HG03469 (cell line): ENCODE measurements around the gene GOPC.

Source experiments
- ATAC-seq: cut with Tn5 transposase; IDR thresholded peaks from one replicate; pipeline ENCODE4 v1.9.1; 2021; ENCODE audit warnings: mild to moderate bottlenecking, moderate library complexity, moderate number of reproducible peaks; ENCODE audit not compliant: unreplicated experiment

Gene GOPC

DNA sequence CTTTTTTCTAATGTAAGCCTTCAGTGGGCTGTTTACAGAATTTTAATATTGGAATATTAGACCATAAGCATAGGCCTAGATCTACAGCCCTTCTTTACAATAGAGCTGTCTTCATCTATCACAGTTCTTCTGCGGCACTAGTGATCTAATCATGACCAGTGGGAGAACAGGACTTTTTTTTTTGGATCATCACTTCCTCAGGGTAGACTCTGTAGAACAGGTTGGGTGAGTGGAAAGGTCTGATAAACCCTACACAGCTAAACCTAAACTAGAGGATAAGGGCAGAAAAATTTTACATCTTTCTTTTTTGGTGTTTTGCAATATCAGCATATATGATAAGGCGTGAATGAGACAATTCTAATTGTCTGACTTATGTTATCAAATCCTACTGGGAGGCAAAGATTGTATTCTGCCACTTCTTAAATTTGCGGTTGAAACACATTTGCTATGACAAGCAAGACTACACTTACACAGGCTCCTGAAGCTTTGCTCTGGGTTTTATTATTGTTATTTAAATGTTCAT, 52.2 kb downstream of the GOPC start:
- no peak for ATAC-seq

- no peak for ATAC-seq
Measured at GRCh38 chr6:117549611-117550010, 52.7 kb downstream of the GOPC start.

GRCh38 chr6:117548797-117549301, 53.5 kb downstream of the GOPC start:
- ATAC-seq: no peak

- ATAC-seq: peak; percentile 30
Measured at GRCh38 chr6:117547688-117548621, 54.4 kb downstream of the GOPC start.

DNA sequence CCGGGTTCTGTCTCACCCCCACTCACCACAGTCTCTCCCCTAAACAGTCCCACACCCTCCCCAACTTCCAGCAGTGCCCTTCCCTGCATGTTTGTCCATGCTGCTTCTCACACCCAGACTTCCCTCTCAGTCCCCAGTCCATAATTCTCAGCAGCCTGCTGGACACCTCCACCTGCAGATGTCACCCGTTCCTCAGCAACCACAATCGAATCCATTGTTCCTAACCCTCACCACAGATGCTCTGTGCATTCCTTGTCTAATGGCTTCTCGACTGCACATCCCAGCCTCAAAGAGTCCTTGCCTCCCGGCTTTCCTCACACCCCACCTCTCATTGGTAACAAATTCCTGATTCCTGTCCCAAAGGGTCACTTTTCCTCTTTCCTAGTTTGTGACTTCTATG, 55.6 kb downstream of the GOPC start:
- no peak for ATAC-seq

DNA sequence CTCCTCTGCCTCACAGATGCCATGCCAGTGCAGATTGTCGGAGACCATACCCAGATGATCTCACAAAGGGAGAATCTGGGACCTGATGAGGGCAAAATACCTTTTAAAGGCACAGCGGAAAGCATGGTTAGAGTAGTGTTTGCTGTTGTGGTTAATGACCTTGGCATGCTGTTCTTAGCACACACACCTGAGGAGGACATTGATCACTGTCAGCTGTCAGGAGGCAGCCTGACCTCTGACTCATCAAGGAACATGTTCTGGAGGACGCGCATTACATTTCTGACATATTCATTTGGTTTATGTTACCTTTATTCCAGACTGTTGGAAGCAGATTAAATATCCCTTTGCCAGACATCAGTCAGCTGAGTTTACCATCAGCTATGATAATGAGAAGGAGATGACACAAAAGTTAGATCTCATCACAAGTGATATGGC, 57.1 kb downstream of the GOPC start:
- no peak for ATAC-seq

DNA sequence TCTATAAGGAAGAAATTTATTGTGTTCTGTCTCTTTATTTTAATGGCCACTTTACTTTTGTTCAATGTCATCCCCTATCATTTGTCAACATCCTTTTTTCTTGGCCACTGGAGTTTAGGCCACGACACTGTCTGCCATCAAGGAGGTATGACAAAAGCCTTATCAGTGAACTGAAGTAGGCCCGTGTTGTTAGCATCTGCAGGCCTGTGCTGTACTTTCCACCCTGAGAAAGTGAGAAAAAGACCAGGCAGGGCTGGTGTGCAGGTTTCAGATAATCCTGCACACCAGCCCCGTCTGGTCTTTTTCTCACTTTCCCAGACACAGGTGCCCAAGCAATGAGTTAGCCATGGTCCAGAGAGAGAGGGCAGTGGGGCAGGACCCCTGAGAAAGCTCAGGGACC, 57.6 kb downstream of the GOPC start:
- no peak for ATAC-seq

DNA sequence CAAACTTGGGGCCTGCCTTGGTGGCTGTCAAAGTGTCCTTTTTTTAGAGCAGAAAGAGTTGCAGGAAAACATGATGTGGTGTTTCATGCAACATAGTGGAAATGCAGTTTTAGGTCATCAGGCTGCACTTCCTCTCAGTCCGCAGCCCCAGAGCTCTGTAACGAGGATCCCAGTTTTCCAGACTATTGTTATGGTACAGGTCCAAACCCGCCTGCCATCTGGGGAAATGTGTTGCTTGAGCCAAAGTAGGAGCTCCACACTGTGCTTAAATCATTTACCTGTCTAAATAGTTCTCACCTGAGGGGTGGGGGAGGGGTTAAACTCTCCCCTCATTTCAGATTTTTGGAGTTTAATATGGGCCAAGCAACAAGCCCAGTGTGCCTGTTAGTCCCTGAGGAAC, 59.8 kb downstream of the GOPC start:
- no peak for ATAC-seq

GRCh38 chr6:117540670-117541069, 61.6 kb downstream of the GOPC start:
- ATAC-seq: no peak

DNA sequence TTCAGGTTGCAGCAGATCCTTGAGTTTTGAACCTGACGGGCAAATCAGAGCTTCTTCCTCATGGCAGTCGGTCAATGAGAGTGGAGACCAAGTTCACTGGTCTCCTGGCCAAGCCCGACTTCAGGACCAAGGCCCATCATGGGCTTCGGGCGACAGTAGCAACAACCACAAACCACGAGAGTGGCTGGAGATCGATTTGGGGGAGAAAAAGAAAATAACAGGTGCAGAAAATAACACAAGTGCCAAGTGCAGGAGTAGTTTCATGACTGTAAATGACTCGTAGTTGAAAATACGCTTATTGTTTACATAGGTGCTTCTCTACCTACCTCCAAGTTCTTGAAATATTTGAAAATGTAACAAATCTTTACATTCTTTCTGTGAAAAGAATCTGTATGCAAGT, 63.7 kb downstream of the GOPC start:
- ATAC-seq: no peak

DNA sequence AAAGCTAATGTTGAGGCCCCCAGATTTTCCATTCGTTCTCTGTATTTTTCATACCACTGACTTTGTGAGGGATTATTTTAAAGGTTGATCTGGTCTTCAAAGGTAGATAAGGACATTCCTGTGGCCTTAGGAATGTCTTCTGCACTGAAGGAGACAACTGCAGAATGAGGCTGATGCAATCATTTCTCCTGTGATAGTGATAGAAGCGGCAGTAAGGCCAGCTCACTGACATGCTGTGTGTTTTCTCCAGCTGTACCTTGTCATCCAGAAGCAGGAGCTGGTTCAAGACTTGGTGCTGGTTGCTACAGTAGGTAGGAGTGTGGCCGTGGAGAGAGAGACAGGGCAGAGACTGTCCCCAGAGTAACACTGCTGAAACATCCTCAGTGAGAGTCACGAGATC, 66.0 kb downstream of the GOPC start:
- no peak for ATAC-seq

DNA sequence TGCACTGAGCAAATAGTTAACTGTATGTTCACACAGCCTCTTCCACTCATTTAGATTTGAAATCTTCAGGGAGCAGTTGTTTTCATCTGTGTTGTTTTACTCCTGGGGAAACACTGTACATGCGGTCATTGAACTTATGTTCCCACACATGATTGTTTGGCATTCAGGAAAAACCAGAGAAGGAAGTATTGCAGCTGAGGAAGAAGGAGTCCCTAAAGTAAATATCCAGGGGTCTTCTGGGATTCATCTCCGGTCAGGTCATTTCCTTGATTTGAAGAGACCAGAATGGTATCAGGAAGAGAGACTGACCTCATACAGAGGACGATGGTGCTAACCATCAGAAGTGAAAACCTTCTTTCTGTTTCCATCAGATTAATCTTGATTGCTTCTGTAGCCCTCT, 67.3 kb downstream of the GOPC start:
- no peak for ATAC-seq

DNA sequence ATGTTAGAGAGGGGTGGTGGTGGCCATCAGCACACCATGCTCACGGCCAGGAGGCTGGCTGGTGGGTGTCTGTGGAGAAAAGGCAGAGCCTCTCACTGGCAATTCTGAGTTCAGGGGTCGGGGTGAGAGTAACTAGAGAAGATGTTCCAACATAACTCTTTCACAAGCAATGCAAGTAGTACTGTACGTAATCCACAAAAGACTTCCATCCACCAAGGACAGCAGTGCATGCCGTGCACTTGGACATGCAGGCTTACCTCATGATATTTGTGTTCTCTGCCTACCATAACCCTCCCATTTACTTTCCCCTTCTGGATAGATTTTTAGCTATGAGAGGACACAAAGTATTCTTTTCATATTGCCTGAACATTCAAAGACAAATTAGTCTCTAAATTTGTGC, 68.5 kb downstream of the GOPC start:
- no peak for ATAC-seq

- no peak for ATAC-seq
Measured at GRCh38 chr6:117531809-117532725, 70.2 kb downstream of the GOPC start.

GRCh38 chr6:117531346-117531745, 71.0 kb downstream of the GOPC start:
- ATAC-seq: no peak

GRCh38 chr6:117530467-117531242, 71.7 kb downstream of the GOPC start:
- no peak for ATAC-seq

GRCh38 chr6:117525607-117526006, 76.7 kb downstream of the GOPC start:
- no peak for ATAC-seq

DNA sequence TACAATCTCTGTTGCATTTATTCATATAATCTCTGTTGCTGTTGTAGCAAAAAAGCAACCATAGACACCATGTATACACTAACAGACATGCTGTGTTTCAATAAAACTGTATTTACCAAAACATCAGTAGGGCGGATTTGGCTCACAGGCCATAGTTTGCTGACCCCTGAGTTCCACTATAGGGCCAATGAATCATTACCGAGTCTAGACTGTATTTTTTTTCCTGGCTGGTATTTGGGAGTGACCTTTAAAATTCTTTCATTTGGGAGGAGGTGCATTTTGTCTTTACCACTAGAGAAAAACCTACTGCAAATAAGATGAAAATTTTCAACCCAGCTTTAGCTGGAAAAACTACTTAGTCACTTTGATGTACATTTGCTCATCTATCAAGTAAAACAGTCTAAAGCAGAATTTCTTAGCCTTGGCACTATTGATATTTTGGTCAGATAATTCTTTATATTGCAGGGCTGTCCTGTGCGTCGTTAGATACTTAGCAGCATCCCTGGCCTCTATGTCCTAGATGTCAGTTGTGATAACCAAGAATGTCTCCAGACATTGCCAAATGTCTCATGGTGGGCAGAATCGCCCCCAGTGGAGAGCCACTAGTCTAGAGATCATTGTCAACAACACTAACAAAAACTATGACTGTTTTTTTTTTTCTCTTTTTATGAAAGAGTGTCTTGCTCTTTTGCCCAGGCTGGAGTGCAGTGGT, 80.4 kb downstream of the GOPC start:
- ATAC-seq: no peak

- ATAC-seq: no peak
Measured at GRCh38 chr6:117520603-117521395, 81.5 kb downstream of the GOPC start.
